Upper lobe of right lung (tissue), 1 donor: Measurements from ENCODE around the gene RIPPLY3. TPM values are rescaled to one million over a fixed set of nuclear protein-coding genes. Genes with fewer than 3 reads are reported as not detected.

ENCODE experiments used
- ATAC-seq: fragments of 200-7000 bp; cut with Tn5 transposase; one replicate; pipeline ENCODE4 v1.9.1; 2020; ENCODE audit warnings: mild to moderate bottlenecking, moderate library complexity
- DNase-seq: peaks from one replicate; pipeline ENCODE4 v3.0.0-alpha.2; 2020
- H3K27ac ChIP-seq: fragments of 200-600 bp; one replicate; pipeline ENCODE4 v1.8.0; 2022
- H3K27me3 ChIP-seq: fragments of 200-600 bp; one replicate; pipeline ENCODE4 v1.8.0; 2022; ENCODE audit warnings: mild to moderate bottlenecking
- H3K36me3 ChIP-seq: fragments of 200-600 bp; one replicate; pipeline ENCODE4 v1.8.0; 2022
- H3K4me1 ChIP-seq: fragments of 200-600 bp; one replicate; pipeline ENCODE4 v1.8.0; 2022
- H3K4me3 ChIP-seq: fragments of 200-600 bp; one replicate; pipeline ENCODE4 v1.8.0; 2022; ENCODE audit warnings: mild to moderate bottlenecking
- H3K9me3 ChIP-seq: fragments of 200-600 bp; one replicate; pipeline ENCODE4 v1.8.0; 2022
- CTCF ChIP-seq: fragments of 200-600 bp; IDR thresholded peaks from one replicate; pipeline ENCODE4 v1.8.0; 2022; ENCODE audit warnings: antibody characterized with exemption
- intact Hi-C: fragments of 100-400 bp; cut with DNase I; formaldehyde crosslinking; loops from one replicate; pipeline ENCODE4 v1.11.0; 2022
- total RNA-seq: library from RNA; stranded (reverse); fragmentation: NEBNext Ultra II Directional; extraction: Animal tissue kit (Norgen Biotek cat#: 25700); gene quantifications from one replicate; pipeline ENCODE4 v1.2.1, GENCODE V29; 2021
- donor health status: DM: no; HTN: yes; CAD: no; lungs with severe emphysema.

The RIPPLY3 gene
- total RNA-seq, 1 donor from 2014 or later: not detected

- Histone ChIP-seq H3K27ac (no peak overlapping the region), H3K9me3 (no peaks in the 10 kb centered on the region), H3K27me3 (no peaks in the 10 kb centered on the region), H3K36me3 (no peaks in the 10 kb centered on the region), H3K4me3 (no peak overlapping the region), H3K4me1 (no peaks in the 10 kb centered on the region)
- TF ChIP-seq CTCF: no peak
- intact Hi-C loops: no loop called here
- DNase-seq (no peak), ATAC-seq (no peak)
Measured at GRCh38 chr21:37059181-37059580, 52.7 kb downstream of the RIPPLY3 start.

- Histone ChIP-seq H3K4me1 (no peaks in the 10 kb centered on the region), H3K9me3 (no peaks in the 10 kb centered on the region), H3K27ac (no peak overlapping the region), H3K4me3 (no peak overlapping the region), H3K27me3 (no peaks in the 10 kb centered on the region), H3K36me3 (peaks cover 2% of the 10 kb centered on the region)
- DNase-seq (peak; percentile 41), ATAC-seq (peak; percentile 92)
- intact Hi-C loops: no loop called here
- TF ChIP-seq CTCF: no peak
Measured at GRCh38 chr21:37060296-37060695, 53.8 kb downstream of the RIPPLY3 start.

- ATAC-seq (no peak), DNase-seq (no peak)
- intact Hi-C loops: no loop called here
- Histone ChIP-seq H3K4me3 (no peak overlapping the region), H3K36me3 (peaks cover 9% of the 10 kb centered on the region), H3K27ac (no peak overlapping the region), H3K4me1 (no peaks in the 10 kb centered on the region), H3K27me3 (no peaks in the 10 kb centered on the region), H3K9me3 (no peaks in the 10 kb centered on the region)
- no peak for TF ChIP-seq CTCF
Measured at GRCh38 chr21:37061926-37062592, 55.6 kb downstream of the RIPPLY3 start.

GRCh38 chr21:37062593-37062935 is 56.1 kb downstream of the RIPPLY3 start:
- Histone ChIP-seq H3K9me3 (no peaks in the 10 kb centered on the region), H3K36me3 (peaks cover 14% of the 10 kb centered on the region), H3K27me3 (no peaks in the 10 kb centered on the region), H3K4me3 (no peak overlapping the region), H3K27ac (no peak overlapping the region), H3K4me1 (no peaks in the 10 kb centered on the region)
- intact Hi-C loops: no loop called here
- DNase-seq: no peak
- no peak for ATAC-seq
- TF ChIP-seq CTCF: no peak

- intact Hi-C loops: no loop called here
- H3K4me1 ChIP-seq: no peaks in the 10 kb centered on the region
- DNase-seq (no peak), ATAC-seq (no peak)
- no peak for TF ChIP-seq CTCF
- H3K4me3 ChIP-seq: no peak overlapping the region
- no peaks in the 10 kb centered on the region for H3K9me3 ChIP-seq
- H3K36me3 ChIP-seq: peaks cover 14% of the 10 kb centered on the region
- H3K27me3 ChIP-seq: no peaks in the 10 kb centered on the region
- no peak overlapping the region for H3K27ac ChIP-seq
Measured at GRCh38 chr21:37063433-37063832, 56.9 kb downstream of the RIPPLY3 start.

GRCh38 chr21:37064841-37065240 is 58.3 kb downstream of the RIPPLY3 start:
- peaks cover 14% of the 10 kb centered on the region for H3K36me3 ChIP-seq
- intact Hi-C loops: no loop called here
- no peak for ATAC-seq

More at GRCh38 chr21:37064841-37065240, 58.3 kb downstream of the RIPPLY3 start:
- no peak for TF ChIP-seq CTCF
- no peaks in the 10 kb centered on the region for H3K27me3 ChIP-seq
- H3K27ac ChIP-seq: no peak overlapping the region
- no peaks in the 10 kb centered on the region for H3K4me1 ChIP-seq
- H3K4me3 ChIP-seq: no peak overlapping the region
- no peak for DNase-seq
- H3K9me3 ChIP-seq: no peaks in the 10 kb centered on the region
